ENCODE data around the gene NUDT12.

DNA sequence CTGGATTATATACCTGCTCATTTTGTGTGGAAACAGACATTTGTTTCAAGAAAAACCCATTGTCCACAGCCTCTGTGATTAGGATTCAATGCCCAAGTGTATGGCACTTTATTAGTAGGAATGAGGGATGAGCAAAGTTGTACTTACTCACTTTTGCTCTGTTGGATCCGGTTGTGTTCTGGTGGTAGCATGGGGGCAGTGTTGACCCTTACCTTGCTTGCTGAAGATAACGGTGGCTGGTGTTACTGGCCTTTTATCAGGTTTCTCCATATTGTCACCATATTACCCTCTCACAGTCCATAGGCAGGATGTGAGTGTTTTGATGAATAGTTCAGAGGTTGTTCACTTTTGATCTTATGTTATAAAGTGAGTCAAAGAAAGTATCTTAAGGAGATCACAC is 42.7 kb upstream of the NUDT12 start:
- TF ChIP-seq EZH2 (IDR thresholded peaks at IDR 0.05; ENCODE audit: low read depth) = no peak
- TF ChIP-seq, protein P1, sequence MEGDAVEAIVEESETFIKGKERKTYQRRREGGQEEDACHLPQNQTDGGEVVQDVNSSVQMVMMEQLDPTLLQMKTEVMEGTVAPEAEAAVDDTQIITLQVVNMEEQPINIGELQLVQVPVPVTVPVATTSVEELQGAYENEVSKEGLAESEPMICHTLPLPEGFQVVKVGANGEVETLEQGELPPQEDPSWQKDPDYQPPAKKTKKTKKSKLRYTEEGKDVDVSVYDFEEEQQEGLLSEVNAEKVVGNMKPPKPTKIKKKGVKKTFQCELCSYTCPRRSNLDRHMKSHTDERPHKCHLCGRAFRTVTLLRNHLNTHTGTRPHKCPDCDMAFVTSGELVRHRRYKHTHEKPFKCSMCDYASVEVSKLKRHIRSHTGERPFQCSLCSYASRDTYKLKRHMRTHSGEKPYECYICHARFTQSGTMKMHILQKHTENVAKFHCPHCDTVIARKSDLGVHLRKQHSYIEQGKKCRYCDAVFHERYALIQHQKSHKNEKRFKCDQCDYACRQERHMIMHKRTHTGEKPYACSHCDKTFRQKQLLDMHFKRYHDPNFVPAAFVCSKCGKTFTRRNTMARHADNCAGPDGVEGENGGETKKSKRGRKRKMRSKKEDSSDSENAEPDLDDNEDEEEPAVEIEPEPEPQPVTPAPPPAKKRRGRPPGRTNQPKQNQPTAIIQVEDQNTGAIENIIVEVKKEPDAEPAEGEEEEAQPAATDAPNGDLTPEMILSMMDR (conservative IDR thresholded peaks at IDR 0.05) = no peak
